ENCODE measurements around the gene DNAAF5.

DNAAF5 gene

DNA sequence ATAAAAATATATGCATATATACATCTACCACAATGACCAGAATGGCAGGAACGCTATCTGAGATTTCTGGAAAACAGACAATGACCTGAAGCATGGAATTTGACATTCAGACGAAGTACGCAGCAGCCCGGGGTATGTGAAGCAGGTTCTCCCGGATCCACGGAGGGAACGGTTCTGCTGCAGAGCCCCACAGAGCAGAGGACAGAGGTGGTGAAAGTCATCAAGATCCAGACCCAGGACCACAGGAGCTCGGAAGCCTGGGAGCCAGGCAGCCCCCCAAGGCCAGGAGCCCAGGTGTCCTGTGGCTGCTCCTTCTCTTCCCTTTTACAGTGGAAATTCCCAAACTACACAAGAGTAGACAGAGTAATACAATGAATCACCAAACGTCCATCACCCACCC is 42.1 kb upstream of the DNAAF5 start:
- TF ChIP-seq, protein P1, sequence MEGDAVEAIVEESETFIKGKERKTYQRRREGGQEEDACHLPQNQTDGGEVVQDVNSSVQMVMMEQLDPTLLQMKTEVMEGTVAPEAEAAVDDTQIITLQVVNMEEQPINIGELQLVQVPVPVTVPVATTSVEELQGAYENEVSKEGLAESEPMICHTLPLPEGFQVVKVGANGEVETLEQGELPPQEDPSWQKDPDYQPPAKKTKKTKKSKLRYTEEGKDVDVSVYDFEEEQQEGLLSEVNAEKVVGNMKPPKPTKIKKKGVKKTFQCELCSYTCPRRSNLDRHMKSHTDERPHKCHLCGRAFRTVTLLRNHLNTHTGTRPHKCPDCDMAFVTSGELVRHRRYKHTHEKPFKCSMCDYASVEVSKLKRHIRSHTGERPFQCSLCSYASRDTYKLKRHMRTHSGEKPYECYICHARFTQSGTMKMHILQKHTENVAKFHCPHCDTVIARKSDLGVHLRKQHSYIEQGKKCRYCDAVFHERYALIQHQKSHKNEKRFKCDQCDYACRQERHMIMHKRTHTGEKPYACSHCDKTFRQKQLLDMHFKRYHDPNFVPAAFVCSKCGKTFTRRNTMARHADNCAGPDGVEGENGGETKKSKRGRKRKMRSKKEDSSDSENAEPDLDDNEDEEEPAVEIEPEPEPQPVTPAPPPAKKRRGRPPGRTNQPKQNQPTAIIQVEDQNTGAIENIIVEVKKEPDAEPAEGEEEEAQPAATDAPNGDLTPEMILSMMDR (IDR thresholded peaks at IDR 0.05; ENCODE audit: low read depth, low read length, missing control alignments): no peak
- no peak for DNase-seq (ENCODE audit: low read depth)
- no peak overlapping the region for H3K4me3 ChIP-seq (ENCODE audit: low read depth, low read length)

DNA sequence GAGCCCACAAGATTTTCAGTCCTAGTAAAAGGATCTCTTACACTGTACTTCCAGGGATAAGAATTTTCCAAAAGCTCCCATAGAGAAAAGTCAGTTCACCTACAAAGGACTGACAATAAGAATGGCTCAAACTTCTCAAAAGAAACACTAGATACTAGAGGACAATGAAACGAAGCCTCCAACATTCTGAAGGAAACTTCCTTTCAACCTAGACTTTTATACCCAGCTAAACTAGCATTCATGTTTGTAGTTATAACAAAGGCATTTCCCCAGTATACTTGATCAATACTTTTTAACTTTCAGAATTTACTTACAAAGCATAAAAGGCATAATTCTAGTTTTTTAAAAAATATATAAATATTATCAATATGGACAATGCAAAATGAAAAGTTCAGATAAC is 41.0 kb upstream of the DNAAF5 start:
- no peak for DNase-seq (ENCODE audit: low read depth)
- H3K4me3 ChIP-seq (ENCODE audit: low read depth, low read length): no peak overlapping the region
- TF ChIP-seq, protein P1 (IDR thresholded peaks at IDR 0.05; ENCODE audit: low read depth, low read length, missing control alignments): no peak

DNA sequence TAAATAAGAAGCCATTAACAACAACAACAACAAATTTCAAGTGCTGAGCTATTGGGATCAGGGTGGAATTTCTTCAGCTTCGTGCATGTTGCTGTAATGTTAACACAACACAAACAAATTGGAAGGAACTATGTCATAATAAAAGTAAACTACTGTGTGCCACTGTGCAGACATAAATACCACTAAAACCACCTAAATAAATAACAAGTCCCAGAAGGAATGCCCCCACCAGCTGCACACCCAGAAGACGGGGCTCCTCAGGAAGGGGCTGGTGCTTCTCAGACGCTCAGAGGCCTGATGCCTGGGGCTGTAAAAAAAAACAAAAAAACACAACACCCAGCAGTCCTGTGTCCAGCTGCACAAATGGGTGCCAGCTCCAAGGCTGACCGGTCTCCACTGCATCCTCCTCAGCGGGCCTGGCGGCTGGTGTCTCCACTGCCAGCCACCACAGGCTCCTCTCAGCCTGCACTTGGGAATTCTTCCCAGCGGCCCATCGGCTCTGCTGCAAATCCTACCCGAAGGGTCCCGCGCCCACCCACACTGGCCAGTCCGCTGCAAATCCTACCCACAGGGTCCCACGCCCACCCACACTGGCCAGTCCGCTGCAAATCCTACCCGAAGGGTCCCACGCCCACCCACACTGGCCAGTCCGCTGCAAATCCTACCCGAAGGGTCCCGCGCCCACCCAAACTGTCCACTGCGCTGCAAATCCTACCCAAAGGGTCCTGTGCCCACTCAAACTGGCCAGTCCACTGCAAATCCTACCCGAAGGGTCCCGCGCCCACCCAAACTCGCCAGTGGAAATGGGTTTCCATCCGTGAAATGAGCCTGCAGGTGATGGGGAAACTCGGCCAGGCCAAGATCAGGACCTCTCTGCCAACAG is 35.8 kb upstream of the DNAAF5 start:
- no peak overlapping the region for H3K4me3 ChIP-seq (ENCODE audit: low read depth, low read length)
- DNase-seq (ENCODE audit: low read depth): no peak
- TF ChIP-seq, protein P1 (IDR thresholded peaks at IDR 0.05; ENCODE audit: low read depth, low read length, missing control alignments): no peak

DNA sequence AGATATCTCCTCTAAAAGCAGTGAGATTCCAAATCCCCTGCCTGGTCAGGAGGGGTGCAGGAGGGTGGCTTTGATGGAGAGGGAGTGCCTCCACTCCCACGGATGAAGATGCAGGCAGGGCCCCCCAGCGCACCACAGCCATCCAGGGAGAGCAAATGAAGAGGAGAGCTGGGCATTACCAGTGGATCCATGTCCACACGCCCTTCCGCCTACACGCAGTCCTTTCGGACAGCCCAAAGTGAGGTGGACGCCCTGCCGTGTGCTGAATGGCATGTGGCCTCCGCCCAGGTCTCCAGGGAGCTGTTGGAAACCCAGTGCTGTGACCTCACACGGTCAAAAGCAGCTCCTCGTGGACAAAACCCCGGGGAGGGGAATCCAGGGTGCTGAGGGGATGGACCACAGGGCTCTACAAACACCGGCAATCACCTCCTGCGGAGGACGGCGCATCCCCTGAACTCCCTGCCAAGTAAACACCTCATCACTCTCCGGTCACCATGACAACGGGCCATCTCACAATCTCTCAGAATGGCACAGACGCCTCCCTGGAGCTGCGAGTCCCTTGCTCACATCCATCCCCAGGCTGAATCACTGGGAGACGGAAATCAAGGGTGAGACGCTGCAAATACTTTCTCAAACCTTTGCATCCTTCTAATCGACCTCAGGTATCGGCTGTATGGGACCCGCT is 35.0 kb upstream of the DNAAF5 start:
- H3K4me3 ChIP-seq (ENCODE audit: low read depth, low read length): no peak overlapping the region
- TF ChIP-seq, protein P1 (IDR thresholded peaks at IDR 0.05; ENCODE audit: low read depth, low read length, missing control alignments): no peak
- DNase-seq (ENCODE audit: low read depth): no peak

DNA sequence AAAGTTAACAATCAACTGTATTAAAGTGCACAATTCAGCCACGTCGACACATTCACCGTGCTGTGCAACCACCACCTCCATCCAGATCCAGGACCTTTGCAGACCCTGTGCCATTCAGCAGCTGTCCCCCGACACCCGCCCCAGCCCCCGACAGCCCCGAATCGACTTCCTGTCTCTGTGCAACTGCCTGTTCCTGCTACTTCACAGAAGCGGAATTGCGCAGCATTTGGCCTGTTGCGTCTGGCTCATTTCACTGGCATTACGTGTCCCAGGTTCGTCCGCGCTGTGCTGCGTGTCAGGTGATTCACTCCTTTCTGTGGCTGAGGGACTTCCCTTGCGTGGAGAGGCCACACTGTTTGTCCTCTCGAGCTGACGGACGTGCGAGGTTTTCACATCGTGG is 33.2 kb upstream of the DNAAF5 start:
- no peak for DNase-seq (ENCODE audit: low read depth)
- TF ChIP-seq, protein P1 (IDR thresholded peaks at IDR 0.05; ENCODE audit: low read depth, low read length, missing control alignments): no peak
- no peak overlapping the region for H3K4me3 ChIP-seq (ENCODE audit: low read depth, low read length)

DNA sequence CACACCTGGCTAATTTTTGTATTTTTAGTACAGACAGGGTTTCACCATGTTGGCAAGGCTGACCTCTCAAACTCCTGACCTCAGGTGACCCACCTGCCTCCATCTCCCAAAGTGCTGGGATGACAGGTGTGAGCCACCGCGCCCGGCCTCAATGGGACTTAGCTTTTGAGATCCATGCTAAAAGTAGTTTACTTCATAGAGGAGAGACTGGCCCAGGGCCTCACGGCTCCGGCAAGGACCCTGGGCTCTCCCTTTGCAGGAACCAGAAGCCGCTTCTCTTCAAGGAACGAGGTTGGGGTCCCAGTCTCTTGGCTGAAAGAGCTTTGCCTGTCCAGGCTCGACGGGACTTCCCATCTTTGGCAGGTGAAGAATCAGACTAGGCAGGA is 30.1 kb upstream of the DNAAF5 start:
- no peak overlapping the region for H3K4me3 ChIP-seq (ENCODE audit: low read depth, low read length)
- DNase-seq (ENCODE audit: low read depth): no peak
- TF ChIP-seq, protein P1 (IDR thresholded peaks at IDR 0.05; ENCODE audit: low read depth, low read length, missing control alignments): no peak
